Measurements from ENCODE around the gene TBK1.
"Not testable (repeated sequence)": the region's sequence is repeated elsewhere in the genome, so short reads cannot be mapped to it uniquely, and the experiment has no call there.

Gene TBK1

DNA sequence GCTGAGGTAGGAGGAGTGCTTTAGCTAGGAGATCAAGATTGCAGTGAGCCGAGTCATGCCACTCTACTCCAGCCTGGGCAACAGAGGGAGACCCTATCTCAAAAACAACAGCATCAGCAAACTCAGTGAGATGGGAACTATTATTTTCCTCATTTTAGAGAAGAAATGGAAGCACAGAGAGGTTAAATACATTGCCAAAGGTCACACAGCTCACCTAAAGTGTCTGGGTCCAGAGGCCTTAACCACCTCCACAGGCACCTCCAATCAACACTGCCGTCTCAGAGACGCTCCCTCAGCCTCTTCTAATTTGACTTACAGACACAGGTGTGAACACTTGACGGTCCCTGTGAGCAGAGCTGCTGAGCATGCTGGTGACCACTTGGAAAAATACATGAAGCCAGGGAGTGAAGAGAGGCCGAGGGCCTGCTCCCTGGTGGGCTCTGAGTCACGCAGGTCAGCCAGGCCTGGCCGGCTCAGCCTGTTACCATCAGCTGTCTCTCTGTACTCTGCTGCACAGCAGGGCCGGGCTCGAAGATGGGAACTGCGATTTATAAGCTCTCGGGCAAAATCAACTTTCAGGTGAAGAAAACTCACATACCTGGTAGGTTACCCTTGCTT is 80.9 kb downstream of the TBK1 start:
- Mint-ChIP-seq H3K27me3 (peaks cover 3% of the 10 kb centered on the region), H3K36me3 (ENCODE audit: low read depth) (no peaks in the 10 kb centered on the region), H3K4me1 (ENCODE audit: low read depth) (no peaks in the 10 kb centered on the region), H3K27ac (no peak overlapping the region), H3K4me3 (no peak overlapping the region), H3K9me3 (no peaks in the 10 kb centered on the region)

DNA sequence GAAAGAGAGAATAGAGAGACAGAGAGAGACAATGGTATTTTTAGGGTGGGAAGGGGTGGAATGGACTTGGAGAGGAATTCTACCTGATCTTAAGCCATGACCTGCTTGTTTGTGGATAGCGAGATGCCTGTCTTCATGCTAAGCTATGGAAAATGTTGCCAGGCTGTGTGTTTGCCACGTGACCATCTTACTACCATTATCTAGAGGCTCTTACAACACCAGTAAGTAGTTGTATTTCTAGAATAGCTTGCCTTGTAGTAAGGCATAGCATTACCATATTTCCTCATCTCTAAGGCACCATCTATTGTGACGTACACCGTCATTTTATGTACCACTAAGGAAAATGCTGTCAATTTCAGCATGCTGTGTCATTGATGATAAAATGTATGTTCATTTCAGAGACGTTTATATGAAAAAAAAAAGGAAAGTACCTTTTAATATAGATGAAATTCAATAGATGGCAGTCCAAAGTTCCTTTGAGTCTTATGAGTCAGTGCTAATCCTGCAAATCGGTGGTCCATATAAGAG is 82.8 kb downstream of the TBK1 start:
- no peaks in the 10 kb centered on the region for H3K4me1 Mint-ChIP-seq (ENCODE audit: low read depth)
- no peaks in the 10 kb centered on the region for H3K36me3 Mint-ChIP-seq (ENCODE audit: low read depth)
- peaks cover 3% of the 10 kb centered on the region for H3K27me3 Mint-ChIP-seq
- H3K9me3 Mint-ChIP-seq = no peaks in the 10 kb centered on the region
- H3K27ac Mint-ChIP-seq = no peak overlapping the region
- no peak overlapping the region for H3K4me3 Mint-ChIP-seq

DNA sequence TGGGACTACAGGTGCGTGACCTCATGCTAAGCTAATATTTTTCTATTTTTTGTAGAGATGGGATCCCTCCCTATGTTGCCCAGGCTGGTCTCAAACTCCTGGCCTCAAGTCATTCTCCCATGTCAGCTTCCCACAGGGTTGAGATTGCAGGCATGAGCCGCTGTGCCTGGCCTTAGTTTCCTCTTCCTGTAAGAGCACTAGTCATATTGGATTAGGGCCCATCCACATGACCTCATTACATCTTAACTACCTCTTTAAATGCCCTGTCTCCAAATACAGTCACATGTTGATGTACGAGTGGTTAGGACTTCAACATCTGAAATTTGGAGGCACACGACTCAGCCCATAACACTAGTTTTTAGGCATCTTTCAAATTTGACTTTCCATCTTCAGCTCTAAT is 86.2 kb downstream of the TBK1 start:
- Mint-ChIP-seq H3K27me3 (peaks cover 3% of the 10 kb centered on the region), H3K4me3 (no peak overlapping the region), H3K4me1 (ENCODE audit: low read depth) (no peaks in the 10 kb centered on the region), H3K9me3 (no peaks in the 10 kb centered on the region), H3K36me3 (ENCODE audit: low read depth) (no peaks in the 10 kb centered on the region), H3K27ac (no peak overlapping the region)

- H3K9me3 Mint-ChIP-seq, H3K4me3 Mint-ChIP-seq, H3K27me3 Mint-ChIP-seq: not testable (repeated sequence)
These were observed 90.6 kb downstream of the TBK1 start for GRCh38 chr12:64542409-64543047.

DNA sequence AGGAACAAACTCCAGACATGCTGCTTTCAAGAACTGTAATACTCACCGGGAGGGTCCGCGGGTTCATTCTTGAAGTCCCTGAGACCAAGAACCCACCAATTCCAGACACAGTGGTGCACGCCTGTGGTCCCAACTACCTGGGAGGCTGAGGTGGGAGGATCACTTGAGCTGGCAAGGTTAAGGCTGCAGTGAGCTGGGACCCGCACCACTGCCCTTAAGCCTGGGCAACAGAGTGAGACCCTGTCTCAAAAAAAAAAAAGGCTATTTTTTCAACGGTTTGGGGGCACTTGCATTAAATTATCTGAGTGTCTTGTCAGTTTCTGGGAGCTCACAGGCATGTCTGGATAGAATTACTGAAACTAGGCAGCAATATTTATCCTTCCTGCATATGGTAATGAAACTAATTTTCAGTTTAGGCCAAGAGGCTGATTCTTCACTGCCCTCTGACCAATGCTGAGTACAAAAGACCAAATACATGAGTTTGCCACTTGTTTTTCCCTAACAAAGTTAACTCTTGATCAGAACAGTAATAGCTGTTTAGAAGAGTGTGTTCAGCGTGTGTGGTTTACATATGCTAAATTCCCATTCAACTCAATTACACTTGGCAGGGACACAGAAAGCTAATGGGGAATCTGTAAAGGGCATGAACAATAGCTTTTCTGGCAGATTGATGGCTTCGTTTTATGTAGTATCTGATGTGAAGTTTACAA is 92.6 kb downstream of the TBK1 start:
- H3K4me3 Mint-ChIP-seq = no peak overlapping the region
- no peaks in the 10 kb centered on the region for H3K36me3 Mint-ChIP-seq (ENCODE audit: low read depth)
- no peaks in the 10 kb centered on the region for H3K27me3 Mint-ChIP-seq
- H3K4me1 Mint-ChIP-seq (ENCODE audit: low read depth) = no peaks in the 10 kb centered on the region
- H3K27ac Mint-ChIP-seq = no peak overlapping the region
- H3K9me3 Mint-ChIP-seq = no peaks in the 10 kb centered on the region

More at GRCh38 chr12:64542409-64543047, 90.6 kb downstream of the TBK1 start:
- H3K27ac Mint-ChIP-seq; H3K4me1 Mint-ChIP-seq (ENCODE audit: low read depth); H3K36me3 Mint-ChIP-seq (ENCODE audit: low read depth): not testable (repeated sequence)

DNA sequence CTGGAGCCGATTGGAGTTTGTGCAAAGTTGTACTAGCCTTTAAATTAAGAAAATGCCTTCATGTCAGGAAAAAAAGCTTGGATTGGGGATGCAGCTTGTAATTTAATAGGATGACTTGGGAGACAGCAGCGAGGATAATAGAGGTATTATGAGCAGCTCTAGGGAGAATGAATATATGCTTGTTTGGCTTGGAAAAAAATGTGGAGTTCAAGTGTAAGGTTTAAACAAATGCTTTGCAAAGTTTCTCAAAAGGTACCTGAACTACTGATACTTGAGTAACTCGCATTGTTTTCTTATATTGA is 93.1 kb downstream of the TBK1 start:
- Mint-ChIP-seq H3K27me3 (no peaks in the 10 kb centered on the region), H3K9me3 (no peaks in the 10 kb centered on the region), H3K4me3 (no peak overlapping the region), H3K36me3 (ENCODE audit: low read depth) (no peaks in the 10 kb centered on the region), H3K27ac (no peak overlapping the region), H3K4me1 (ENCODE audit: low read depth) (peaks cover 3% of the 10 kb centered on the region)

DNA sequence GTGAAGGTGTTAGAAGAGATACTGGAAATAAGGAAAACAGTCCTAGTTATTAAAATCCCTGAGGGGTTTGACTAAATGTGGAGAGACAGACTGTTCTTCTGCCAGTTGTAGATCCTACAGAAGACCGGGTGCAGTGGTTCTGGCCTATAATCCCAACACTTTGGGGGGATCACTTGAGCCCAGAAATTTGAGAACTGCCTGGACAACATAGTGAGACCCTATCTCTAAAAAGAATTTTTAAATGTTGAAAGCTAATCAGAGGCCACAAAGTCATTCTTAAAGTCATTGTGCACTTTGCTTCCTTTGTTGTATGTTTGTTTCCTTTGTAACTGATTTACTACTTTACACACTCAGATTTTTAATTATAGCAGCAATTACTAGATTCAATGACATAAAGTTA is 97.2 kb downstream of the TBK1 start:
- Mint-ChIP-seq H3K9me3 (no peaks in the 10 kb centered on the region), H3K4me3 (no peak overlapping the region), H3K27me3 (no peaks in the 10 kb centered on the region), H3K27ac (no peak overlapping the region), H3K36me3 (ENCODE audit: low read depth) (no peaks in the 10 kb centered on the region), H3K4me1 (ENCODE audit: low read depth) (peaks cover 3% of the 10 kb centered on the region)

DNA sequence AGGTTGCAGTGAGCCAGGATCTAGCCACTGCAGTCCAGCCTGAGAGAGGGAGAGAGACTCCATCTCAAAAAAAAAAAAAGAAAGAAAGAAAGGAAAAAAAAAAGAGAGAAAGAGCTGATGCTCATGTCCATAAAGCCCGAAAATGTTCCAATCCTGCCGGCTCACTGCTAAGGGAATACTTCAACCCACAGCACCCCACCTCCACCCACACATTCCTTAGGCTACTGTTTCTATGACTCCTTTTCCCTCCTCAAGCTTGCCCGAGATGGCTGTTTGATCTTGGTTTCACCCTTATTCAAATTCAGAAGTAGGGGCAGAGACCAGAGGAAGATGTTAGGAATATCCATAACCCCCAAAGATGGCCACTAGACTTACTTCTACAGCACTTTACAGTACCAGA is 98.8 kb downstream of the TBK1 start:
- H3K36me3 Mint-ChIP-seq (ENCODE audit: low read depth) = no peaks in the 10 kb centered on the region

GRCh38 chr12:64551676-64552075 is 99.8 kb downstream of the TBK1 start:
- Mint-ChIP-seq H3K27ac (no peak overlapping the region), H3K4me3 (no peak overlapping the region), H3K9me3 (no peaks in the 10 kb centered on the region), H3K4me1 (ENCODE audit: low read depth) (peaks cover 3% of the 10 kb centered on the region), H3K27me3 (no peaks in the 10 kb centered on the region), H3K36me3 (ENCODE audit: low read depth) (no peaks in the 10 kb centered on the region)

More for the DNA sequence above, 98.8 kb downstream of the TBK1 start:
- Mint-ChIP-seq H3K4me1 (ENCODE audit: low read depth) (peaks cover 3% of the 10 kb centered on the region), H3K27ac (no peak overlapping the region), H3K4me3 (no peak overlapping the region), H3K9me3 (no peaks in the 10 kb centered on the region), H3K27me3 (no peaks in the 10 kb centered on the region)
